HUES6 (cell line): ENCODE results near the gene CUL4B.
"Not testable (repeated sequence)": the region's sequence is repeated elsewhere in the genome, so short reads cannot be mapped to it uniquely, and the experiment has no call there.

Experiments used
- H3K27ac ChIP-seq: 2 replicates; pipeline ENCODE4 v1.7.0; 2013; ENCODE audit warnings: low read depth, mild to moderate bottlenecking, low read length, inconsistent platforms
- H3K27me3 ChIP-seq: 2 replicates; pipeline ENCODE4 v1.6.1; 2013; ENCODE audit warnings: low read length; ENCODE audit not compliant: control insufficient read depth, insufficient read depth
- H3K36me3 ChIP-seq: 2 replicates; pipeline ENCODE4 v1.6.1; 2013; ENCODE audit warnings: low read length; ENCODE audit not compliant: control insufficient read depth, insufficient read depth
- H3K4me1 ChIP-seq: 2 replicates; pipeline ENCODE4 v1.6.1; 2013; ENCODE audit warnings: low read length; ENCODE audit not compliant: control insufficient read depth, insufficient read depth
- H3K4me3 ChIP-seq: 2 replicates; pipeline ENCODE4 v1.5.1; 2013; ENCODE audit warnings: low read depth, low read length
- H3K9ac ChIP-seq: one replicate; pipeline ENCODE4 v1.6.1; 2013; ENCODE audit warnings: mild to moderate bottlenecking, low read length
- H3K9me3 ChIP-seq: 2 replicates; pipeline ENCODE4 v1.6.1; 2013; ENCODE audit warnings: low read depth, low read length; ENCODE audit not compliant: control insufficient read depth, insufficient read depth

The CUL4B gene

GRCh38 chrX:120517936-120518335 is 42.8 kb downstream of the CUL4B start:
- H3K9ac ChIP-seq = no peak overlapping the region
- H3K27me3 ChIP-seq = no peaks in the 10 kb centered on the region
- no peak overlapping the region for H3K27ac ChIP-seq

GRCh38 chrX:120514236-120514635 is 46.5 kb downstream of the CUL4B start:
- Histone ChIP-seq H3K9me3 (no peaks in the 10 kb centered on the region), H3K4me1 (peaks cover 11% of the 10 kb centered on the region), H3K4me3 (no peak overlapping the region), H3K27me3 (no peaks in the 10 kb centered on the region), H3K9ac (peak overlapping the region; percentile 54), H3K36me3 (no peaks in the 10 kb centered on the region), H3K27ac (peak overlapping the region; percentile 64; the same call in 1 of the 2 replicates)

More at GRCh38 chrX:120517936-120518335, 42.8 kb downstream of the CUL4B start:
- Histone ChIP-seq H3K4me1 (peaks cover 7% of the 10 kb centered on the region), H3K9me3 (no peaks in the 10 kb centered on the region), H3K36me3 (no peaks in the 10 kb centered on the region), H3K4me3 (no peak overlapping the region)

- Histone ChIP-seq H3K27me3 (no peaks in the 10 kb centered on the region), H3K36me3 (no peaks in the 10 kb centered on the region), H3K4me1 (peaks cover 11% of the 10 kb centered on the region), H3K4me3 (no peak overlapping the region), H3K27ac (no peak overlapping the region), H3K9ac (no peak overlapping the region), H3K9me3 (no peaks in the 10 kb centered on the region)
These were observed 48.1 kb downstream of the CUL4B start for GRCh38 chrX:120512627-120513026.

- no peak overlapping the region for H3K9ac ChIP-seq
- no peaks in the 10 kb centered on the region for H3K36me3 ChIP-seq
- H3K27ac ChIP-seq = no peak overlapping the region
- H3K9me3 ChIP-seq = no peaks in the 10 kb centered on the region
- peaks cover 11% of the 10 kb centered on the region for H3K4me1 ChIP-seq
- H3K27me3 ChIP-seq = no peaks in the 10 kb centered on the region
- H3K4me3 ChIP-seq = no peak overlapping the region
These were observed 48.5 kb downstream of the CUL4B start for GRCh38 chrX:120512222-120512621.

GRCh38 chrX:120504569-120504968 is 56.2 kb downstream of the CUL4B start:
- H3K4me3 ChIP-seq = no peak overlapping the region
- H3K9me3 ChIP-seq = no peaks in the 10 kb centered on the region
- H3K4me1 ChIP-seq = no peaks in the 10 kb centered on the region
- H3K27me3 ChIP-seq = no peaks in the 10 kb centered on the region; the same call in 1 of the 2 replicates
- no peak overlapping the region for H3K27ac ChIP-seq
- H3K9ac ChIP-seq = no peak overlapping the region
- H3K36me3 ChIP-seq = no peaks in the 10 kb centered on the region

- Histone ChIP-seq H3K27me3 (no peaks in the 10 kb centered on the region; the same call in 1 of the 2 replicates), H3K27ac (no peak overlapping the region), H3K4me1 (no peaks in the 10 kb centered on the region), H3K9ac (no peak overlapping the region), H3K9me3 (no peaks in the 10 kb centered on the region), H3K36me3 (no peaks in the 10 kb centered on the region), H3K4me3 (no peak overlapping the region)
These were observed 61.3 kb downstream of the CUL4B start for GRCh38 chrX:120499301-120500072.

- not testable (repeated sequence) for H3K4me1 ChIP-seq, H3K9ac ChIP-seq, H3K27ac ChIP-seq, H3K9me3 ChIP-seq, H3K36me3 ChIP-seq, H3K4me3 ChIP-seq, H3K27me3 ChIP-seq
These were observed 70.6 kb downstream of the CUL4B start for GRCh38 chrX:120490119-120490518.

- Histone ChIP-seq H3K36me3 (no peaks in the 10 kb centered on the region), H3K4me3 (no peak overlapping the region), H3K9ac (no peak overlapping the region), H3K27me3 (no peaks in the 10 kb centered on the region), H3K27ac (no peak overlapping the region), H3K9me3 (no peaks in the 10 kb centered on the region), H3K4me1 (0 out of 2 replicates have a peak, but pooled peaks cover 4% of the 10 kb centered on the region)
These were observed 74.0 kb downstream of the CUL4B start for GRCh38 chrX:120486786-120487185.

GRCh38 chrX:120485638-120486520 is 74.9 kb downstream of the CUL4B start:
- Histone ChIP-seq H3K27ac (peak overlapping the region; percentile 15; the same call in 1 of the 2 replicates), H3K9me3 (no peaks in the 10 kb centered on the region), H3K4me3 (peak overlapping the region; percentile 51), H3K4me1 (0 out of 2 replicates have a peak, but pooled peaks cover 4% of the 10 kb centered on the region), H3K9ac (peak overlapping the region; percentile 61), H3K27me3 (no peaks in the 10 kb centered on the region), H3K36me3 (no peaks in the 10 kb centered on the region)

- Histone ChIP-seq H3K36me3 (no peaks in the 10 kb centered on the region), H3K27me3 (no peaks in the 10 kb centered on the region), H3K9ac (no peak overlapping the region), H3K4me3 (peak overlapping the region; percentile 51), H3K27ac (peak overlapping the region; percentile 15; the same call in 1 of the 2 replicates), H3K9me3 (no peaks in the 10 kb centered on the region), H3K4me1 (0 out of 2 replicates have a peak, but pooled peaks cover 4% of the 10 kb centered on the region)
These were observed 75.5 kb downstream of the CUL4B start for GRCh38 chrX:120485315-120485637.

GRCh38 chrX:120477453-120477852 is 83.3 kb downstream of the CUL4B start:
- Histone ChIP-seq H3K36me3 (no peaks in the 10 kb centered on the region), H3K9ac (no peak overlapping the region), H3K4me1 (no peaks in the 10 kb centered on the region), H3K27ac (no peak overlapping the region), H3K27me3 (no peaks in the 10 kb centered on the region), H3K9me3 (no peaks in the 10 kb centered on the region), H3K4me3 (no peak overlapping the region)
